GM13977 (cell line): ENCODE data around the gene THAP5.

Experiments used
- DNase-seq: peaks from one replicate; pipeline ENCODE4 v3.0.0; 2012; ENCODE audit warnings: low spot score
- in situ Hi-C: fragments of 300-500 bp; cut with MboI; formaldehyde crosslinking; loops from one replicate; pipeline ENCODE4 v1.12.0; 2022; ENCODE audit warnings: low sequenced_read_pairs, low pct_unique_long_range_greater_than_20kb, mixed read lengths, inconsistent platforms; ENCODE audit not compliant: unreplicated experiment
- TF ChIP-seq, protein P1 (sequence below): IDR thresholded peaks from 2 replicates; pipeline ENCODE4 v1.5.1; 2012; ENCODE audit warnings: mild to moderate bottlenecking, control low read depth; ENCODE audit not compliant: insufficient read depth; ENCODE audit errors: extremely low read depth, missing control alignments

The THAP5 gene

DNA sequence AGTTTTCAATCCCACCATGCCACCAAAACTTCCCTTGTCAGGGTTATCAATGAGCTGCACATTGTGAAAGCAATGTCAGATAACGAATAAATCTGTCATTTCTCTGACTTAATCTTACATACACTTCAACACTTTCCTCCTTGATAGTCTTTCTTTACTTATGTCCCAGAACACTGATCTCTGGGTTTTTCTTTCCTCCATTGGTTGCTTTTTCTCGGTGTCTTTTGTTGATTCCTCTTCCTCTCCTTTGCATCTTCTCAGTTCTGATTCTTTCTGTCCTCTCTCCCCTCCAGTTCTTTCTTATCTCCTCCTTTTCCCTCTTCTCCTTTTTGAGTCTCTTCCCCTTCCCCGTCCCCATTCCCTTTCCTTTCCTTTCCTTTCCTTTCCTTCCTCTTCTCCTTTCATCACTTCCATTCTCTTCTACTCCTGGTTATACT, 16.8 kb upstream of the THAP5 start:
- TF ChIP-seq, protein P1, sequence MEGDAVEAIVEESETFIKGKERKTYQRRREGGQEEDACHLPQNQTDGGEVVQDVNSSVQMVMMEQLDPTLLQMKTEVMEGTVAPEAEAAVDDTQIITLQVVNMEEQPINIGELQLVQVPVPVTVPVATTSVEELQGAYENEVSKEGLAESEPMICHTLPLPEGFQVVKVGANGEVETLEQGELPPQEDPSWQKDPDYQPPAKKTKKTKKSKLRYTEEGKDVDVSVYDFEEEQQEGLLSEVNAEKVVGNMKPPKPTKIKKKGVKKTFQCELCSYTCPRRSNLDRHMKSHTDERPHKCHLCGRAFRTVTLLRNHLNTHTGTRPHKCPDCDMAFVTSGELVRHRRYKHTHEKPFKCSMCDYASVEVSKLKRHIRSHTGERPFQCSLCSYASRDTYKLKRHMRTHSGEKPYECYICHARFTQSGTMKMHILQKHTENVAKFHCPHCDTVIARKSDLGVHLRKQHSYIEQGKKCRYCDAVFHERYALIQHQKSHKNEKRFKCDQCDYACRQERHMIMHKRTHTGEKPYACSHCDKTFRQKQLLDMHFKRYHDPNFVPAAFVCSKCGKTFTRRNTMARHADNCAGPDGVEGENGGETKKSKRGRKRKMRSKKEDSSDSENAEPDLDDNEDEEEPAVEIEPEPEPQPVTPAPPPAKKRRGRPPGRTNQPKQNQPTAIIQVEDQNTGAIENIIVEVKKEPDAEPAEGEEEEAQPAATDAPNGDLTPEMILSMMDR = no peak
- in situ Hi-C loops = no loop called here
- no peak for DNase-seq

DNA sequence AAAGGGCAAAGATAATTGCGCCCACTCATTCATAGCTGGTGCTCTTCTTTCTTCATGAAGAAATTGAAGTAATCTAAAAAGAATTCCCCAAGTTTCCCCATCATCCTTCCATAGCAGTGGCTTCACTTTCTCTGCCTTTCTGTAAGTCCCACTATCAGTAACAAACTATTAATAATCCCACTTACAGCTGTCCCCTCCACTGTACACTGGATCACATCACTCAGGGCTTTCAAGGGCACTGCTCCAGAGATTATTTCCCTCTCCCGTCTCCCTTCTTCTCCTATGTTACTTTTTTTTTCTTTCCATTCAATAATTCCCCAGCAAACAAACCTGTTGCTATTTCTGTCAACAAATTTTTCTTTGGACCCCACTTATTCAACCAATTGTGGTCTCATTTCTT, 16.3 kb upstream of the THAP5 start:
- in situ Hi-C loops = no loop called here
- TF ChIP-seq, protein P1 = no peak
- no peak for DNase-seq

- in situ Hi-C loops = no loop called here
- TF ChIP-seq, protein P1 = no peak
- DNase-seq = no peak
Observed at GRCh38 chr7:108584211-108584610, 14.7 kb upstream of the THAP5 start.

GRCh38 chr7:108581655-108582491, 12.4 kb upstream of the THAP5 start:
- in situ Hi-C loops = no loop called here
- no peak for DNase-seq
- TF ChIP-seq, protein P1 = no peak

GRCh38 chr7:108580298-108580697, 10.8 kb upstream of the THAP5 start:
- in situ Hi-C loops = no loop called here

GRCh38 chr7:108578937-108579336, 9.4 kb upstream of the THAP5 start:
- DNase-seq = no peak
- in situ Hi-C loops = no loop called here
- TF ChIP-seq, protein P1 = no peak

More at GRCh38 chr7:108580298-108580697, 10.8 kb upstream of the THAP5 start:
- no peak for DNase-seq
- TF ChIP-seq, protein P1 = no peak
